ENCODE results near the gene MYH11. TPM values are rescaled to one million over a fixed set of nuclear protein-coding genes. Genes with fewer than 3 reads are reported as not detected.

MYH11 gene
- total RNA-seq, 1 donor from 2014 or later = 0.07 TPM

GRCh38 chr16:15894571-15895374 is 37.9 kb upstream of the MYH11 start:
- no peak overlapping the region for H3K27ac Mint-ChIP-seq
- DNase-seq (ENCODE audit: low spot score) = no peak
- Histone ChIP-seq H3K4me2 (no peak overlapping the region), H3K9me3 (ENCODE audit: low read depth) (no peaks in the 10 kb centered on the region), H3K27ac (no peak overlapping the region), H2AFZ (replicated peaks) (no peak overlapping the region), H3K36me3 (no peaks in the 10 kb centered on the region), H3K4me3 (no peak overlapping the region), H4K20me1 (ENCODE audit: low read depth) (no peaks in the 10 kb centered on the region), H3F3A (ENCODE audit: low read depth) (no peaks in the 10 kb centered on the region), H3K9ac (no peak overlapping the region), H3K79me2 (ENCODE audit: low read depth) (no peaks in the 10 kb centered on the region), H3K27me3 (no peaks in the 10 kb centered on the region), H3K4me1 (no peaks in the 10 kb centered on the region)
- H3K4me1 Mint-ChIP-seq = no peaks in the 10 kb centered on the region
- no peak overlapping the region for H3K4me3 Mint-ChIP-seq
- TF ChIP-seq, protein P1, sequence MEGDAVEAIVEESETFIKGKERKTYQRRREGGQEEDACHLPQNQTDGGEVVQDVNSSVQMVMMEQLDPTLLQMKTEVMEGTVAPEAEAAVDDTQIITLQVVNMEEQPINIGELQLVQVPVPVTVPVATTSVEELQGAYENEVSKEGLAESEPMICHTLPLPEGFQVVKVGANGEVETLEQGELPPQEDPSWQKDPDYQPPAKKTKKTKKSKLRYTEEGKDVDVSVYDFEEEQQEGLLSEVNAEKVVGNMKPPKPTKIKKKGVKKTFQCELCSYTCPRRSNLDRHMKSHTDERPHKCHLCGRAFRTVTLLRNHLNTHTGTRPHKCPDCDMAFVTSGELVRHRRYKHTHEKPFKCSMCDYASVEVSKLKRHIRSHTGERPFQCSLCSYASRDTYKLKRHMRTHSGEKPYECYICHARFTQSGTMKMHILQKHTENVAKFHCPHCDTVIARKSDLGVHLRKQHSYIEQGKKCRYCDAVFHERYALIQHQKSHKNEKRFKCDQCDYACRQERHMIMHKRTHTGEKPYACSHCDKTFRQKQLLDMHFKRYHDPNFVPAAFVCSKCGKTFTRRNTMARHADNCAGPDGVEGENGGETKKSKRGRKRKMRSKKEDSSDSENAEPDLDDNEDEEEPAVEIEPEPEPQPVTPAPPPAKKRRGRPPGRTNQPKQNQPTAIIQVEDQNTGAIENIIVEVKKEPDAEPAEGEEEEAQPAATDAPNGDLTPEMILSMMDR (IDR thresholded peaks at IDR 0.05) = no peak
- TF ChIP-seq EZH2 (IDR thresholded peaks at IDR 0.05) = no peak
- no peak for TF ChIP-seq EZH2phosphoT487 (IDR thresholded peaks at IDR 0.05)
- H3K27me3 Mint-ChIP-seq (ENCODE audit: insufficient read depth, low read depth) = peaks cover 5% of the 10 kb centered on the region
- H3K36me3 Mint-ChIP-seq = no peaks in the 10 kb centered on the region
- no peaks in the 10 kb centered on the region for H3K9me3 Mint-ChIP-seq

DNA sequence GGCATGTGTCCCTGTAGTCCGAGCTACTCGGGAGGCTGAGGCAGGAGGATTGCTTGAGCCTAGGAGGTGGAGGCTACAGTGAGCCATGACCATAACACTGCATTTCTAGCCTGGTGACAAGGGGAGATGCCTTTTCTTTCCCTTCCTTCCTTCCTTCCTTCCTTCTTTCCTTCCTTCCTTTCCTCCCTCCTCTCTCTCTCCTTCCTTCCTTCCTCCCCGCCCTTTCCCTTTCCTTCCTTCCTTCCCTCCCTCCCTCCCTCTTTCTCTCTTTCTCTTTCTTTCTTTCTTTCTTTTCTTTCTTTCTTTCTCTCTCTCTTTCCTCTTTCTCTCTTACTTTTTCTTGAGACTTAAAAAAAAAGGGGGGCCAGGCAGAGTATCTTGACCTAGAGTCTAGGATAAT is 34.7 kb upstream of the MYH11 start:
- Histone ChIP-seq H3K4me1 (peaks cover 10% of the 10 kb centered on the region), H3K9me3 (ENCODE audit: low read depth) (no peaks in the 10 kb centered on the region), H3K4me3 (no peak overlapping the region), H2AFZ (replicated peaks) (no peak overlapping the region), H3F3A (ENCODE audit: low read depth) (peaks cover 6% of the 10 kb centered on the region), H3K27me3 (no peaks in the 10 kb centered on the region), H4K20me1 (ENCODE audit: low read depth) (no peaks in the 10 kb centered on the region), H3K9ac (no peak overlapping the region), H3K79me2 (ENCODE audit: low read depth) (peaks cover 18% of the 10 kb centered on the region), H3K4me2 (no peak overlapping the region), H3K36me3 (no peaks in the 10 kb centered on the region), H3K27ac (no peak overlapping the region)
- TF ChIP-seq, protein P1 (IDR thresholded peaks at IDR 0.05) = no peak
- TF ChIP-seq EZH2 (IDR thresholded peaks at IDR 0.05) (no peak), EZH2phosphoT487 (IDR thresholded peaks at IDR 0.05) (no peak)
- no peaks in the 10 kb centered on the region for H3K36me3 Mint-ChIP-seq
- no peak overlapping the region for H3K27ac Mint-ChIP-seq
- H3K4me1 Mint-ChIP-seq = peaks cover 13% of the 10 kb centered on the region
- H3K27me3 Mint-ChIP-seq (ENCODE audit: insufficient read depth, low read depth) = peaks cover 5% of the 10 kb centered on the region
- H3K9me3 Mint-ChIP-seq = no peaks in the 10 kb centered on the region
- no peak overlapping the region for H3K4me3 Mint-ChIP-seq
- no peak for DNase-seq (ENCODE audit: low spot score)

DNA sequence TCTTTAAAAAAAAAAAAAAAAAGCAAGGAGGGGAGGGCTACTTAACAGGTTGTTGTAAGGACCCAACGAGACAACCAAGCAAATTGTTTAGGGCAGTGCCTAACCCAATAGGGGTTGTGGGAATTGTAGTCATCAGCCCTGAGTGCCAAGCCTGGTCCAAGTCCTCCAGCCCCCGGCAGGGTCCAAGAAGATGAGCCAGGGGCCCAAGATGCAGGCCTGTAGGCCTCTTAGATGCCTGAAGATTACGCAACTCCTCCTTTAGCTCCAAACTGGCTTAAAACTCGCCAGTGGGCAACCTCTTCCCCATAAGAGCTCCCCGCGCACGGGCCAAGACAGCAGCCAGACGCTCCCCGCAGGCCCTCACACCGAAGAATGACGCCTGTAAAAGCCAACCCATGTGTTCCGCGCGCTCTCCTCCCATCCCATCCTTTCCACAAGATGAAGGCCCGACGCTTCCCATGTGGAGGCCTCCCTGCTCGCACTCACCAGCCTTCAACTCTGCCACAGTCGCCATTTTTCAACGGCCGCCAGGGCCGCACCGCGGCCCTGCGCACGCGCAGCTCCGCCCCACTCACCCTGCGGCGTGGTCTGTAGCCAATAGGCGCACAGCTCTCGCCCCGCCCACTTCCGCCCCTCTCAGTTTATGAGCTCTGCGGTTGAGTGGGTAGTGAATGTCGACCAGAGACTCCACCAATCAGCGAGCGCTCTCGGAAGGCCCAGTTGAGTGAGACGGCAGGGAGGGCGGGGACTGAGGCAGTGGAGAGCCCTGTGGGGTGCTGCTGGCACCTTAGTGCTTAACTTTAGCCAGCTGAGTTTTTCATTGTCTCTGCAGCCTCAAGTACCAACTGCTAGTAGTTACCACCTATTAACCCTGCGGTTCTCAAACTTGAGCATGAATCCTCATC is 31.5 kb upstream of the MYH11 start, which contains the start of gene CEP20:
CEP20 (minus strand) TSS at position 532 of the 905 bp plus-strand sequence; CDS start at position 514, 18 bp downstream.
- Histone ChIP-seq H3K9me3 (ENCODE audit: low read depth) (no peaks in the 10 kb centered on the region), H3K9ac (peak within 1 kb of the TSS; percentile 85), H4K20me1 (ENCODE audit: low read depth) (no peaks in the 10 kb centered on the region), H3K27ac (no peak within 1 kb of the TSS), H3K79me2 (ENCODE audit: low read depth) (peaks cover 50% of the 10 kb centered on the region), H3K27me3 (no peaks in the 10 kb centered on the region), H3K4me2 (peak within 1 kb of the TSS; percentile 85), H2AFZ (replicated peaks) (peak within 1 kb of the TSS; percentile 86), H3K36me3 (no peaks in the 10 kb centered on the region), H3F3A (ENCODE audit: low read depth) (peaks cover 6% of the 10 kb centered on the region), H3K4me3 (peak within 1 kb of the TSS; percentile 76), H3K4me1 (peaks cover 10% of the 10 kb centered on the region)
- no peak for TF ChIP-seq EZH2 (IDR thresholded peaks at IDR 0.05)
- no peak for TF ChIP-seq EZH2phosphoT487 (IDR thresholded peaks at IDR 0.05)
- TF ChIP-seq, protein P1 (IDR thresholded peaks at IDR 0.05) = peak; percentile 15
- no peaks in the 10 kb centered on the region for H3K36me3 Mint-ChIP-seq
- H3K4me3 Mint-ChIP-seq = peak within 1 kb of the TSS; percentile 100
- H3K27ac Mint-ChIP-seq = peak within 1 kb of the TSS; percentile 99
- peaks cover 5% of the 10 kb centered on the region for H3K27me3 Mint-ChIP-seq (ENCODE audit: insufficient read depth, low read depth)
- peak; percentile 100 for DNase-seq (ENCODE audit: low spot score)
- H3K4me1 Mint-ChIP-seq = peaks cover 23% of the 10 kb centered on the region
- no peaks in the 10 kb centered on the region for H3K9me3 Mint-ChIP-seq

All from neural progenitor cell (in vitro differentiated cells).